CD4-positive, alpha-beta T cell treated with Interleukin-17A for 1 hour (primary cell): ENCODE measurements around the gene NFASC.

Experiments used
- DNase-seq: peaks from one replicate; pipeline ENCODE4 v3.0.0-alpha.2; 2020

NFASC gene

GRCh38 chr1:205016584-205016983 is 145.9 kb downstream of the NFASC start:
- no peak for DNase-seq

- no peak for DNase-seq
Observed at GRCh38 chr1:205017001-205017400, 146.3 kb downstream of the NFASC start.

GRCh38 chr1:205017766-205018165 is 147.1 kb downstream of the NFASC start:
- no peak for DNase-seq

- DNase-seq = no peak
Observed at GRCh38 chr1:205018381-205018780, 147.7 kb downstream of the NFASC start.

GRCh38 chr1:205020466-205020865 is 149.8 kb downstream of the NFASC start:
- DNase-seq = no peak

DNA sequence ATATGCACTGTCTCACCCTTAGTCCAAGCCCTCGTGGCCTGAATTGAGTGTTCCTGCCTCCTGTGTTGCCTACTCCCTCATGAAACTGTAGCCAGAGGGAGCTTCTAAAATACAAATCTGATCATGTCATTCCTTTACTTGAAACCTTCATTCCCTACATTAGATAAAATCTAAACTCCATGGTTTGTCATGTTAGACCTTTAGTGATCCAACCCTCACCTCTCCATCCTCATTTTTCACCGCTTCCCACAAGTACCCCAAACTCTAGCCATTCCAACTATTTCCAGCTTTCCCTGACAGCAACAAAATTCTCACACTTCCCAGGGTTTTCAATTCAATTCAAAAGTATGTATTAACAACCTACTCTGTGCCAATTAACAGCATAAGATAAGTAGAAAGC is 154.0 kb downstream of the NFASC start:
- DNase-seq = no peak

DNA sequence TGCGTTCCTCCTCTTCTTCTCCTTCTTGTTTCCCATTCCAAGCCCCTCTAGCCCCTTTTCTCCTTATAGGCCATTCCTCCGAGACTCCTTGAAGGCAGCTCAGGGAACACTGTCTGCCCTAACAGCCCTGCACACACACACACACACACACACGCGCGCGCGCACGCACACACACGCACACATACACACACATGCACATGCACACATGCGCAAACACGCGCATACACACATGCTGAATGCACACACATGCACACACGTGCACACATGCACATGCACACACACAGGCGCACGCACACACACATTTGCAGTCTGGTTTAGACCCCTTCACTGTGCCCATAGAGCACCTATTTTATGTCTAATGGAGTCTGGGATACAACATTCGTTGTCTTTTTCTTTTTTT is 154.6 kb downstream of the NFASC start:
- DNase-seq = no peak

- DNase-seq = no peak
Observed at GRCh38 chr1:205026181-205026580, 155.5 kb downstream of the NFASC start.

DNA sequence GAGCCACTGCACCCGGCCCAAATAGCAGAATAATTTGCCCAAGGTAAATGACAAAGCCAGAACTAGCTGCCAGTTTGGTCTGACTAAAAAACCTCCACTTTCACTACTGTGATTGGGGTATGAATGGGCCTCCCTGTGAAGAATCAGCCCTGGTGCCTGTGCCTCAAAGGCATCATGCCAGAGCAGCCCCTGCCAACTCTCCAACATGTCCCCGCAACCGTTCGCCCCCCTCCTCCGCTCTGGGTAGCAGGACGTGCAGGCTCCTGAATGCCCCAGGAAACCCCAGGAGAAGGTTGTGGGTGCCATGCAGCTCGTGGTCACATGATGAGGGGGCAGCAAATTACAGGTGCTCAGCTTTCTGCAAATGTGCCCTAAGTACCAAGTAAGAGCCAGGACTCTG is 157.7 kb downstream of the NFASC start:
- DNase-seq = no peak

DNA sequence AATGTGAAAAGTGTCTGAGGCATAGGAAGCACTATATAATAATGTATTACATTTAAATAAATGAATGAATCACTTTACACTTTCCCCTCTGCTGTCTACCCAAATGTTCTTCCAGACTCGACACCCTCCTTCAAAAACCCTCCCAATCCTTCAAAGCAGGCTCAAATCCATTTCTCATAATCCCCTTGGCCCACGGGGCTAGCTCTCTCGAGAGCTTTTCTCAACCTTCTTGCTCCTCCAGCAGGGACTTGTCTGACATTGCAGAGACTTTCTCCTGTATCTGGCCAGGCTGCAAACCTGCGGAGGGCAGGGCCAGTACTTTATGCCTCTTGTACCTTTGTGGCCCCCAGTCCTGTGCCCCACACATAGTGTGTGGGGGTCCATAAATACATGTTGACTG is 158.3 kb downstream of the NFASC start:
- no peak for DNase-seq

- DNase-seq = no peak
Observed at GRCh38 chr1:205030241-205030640, 159.6 kb downstream of the NFASC start.

DNA sequence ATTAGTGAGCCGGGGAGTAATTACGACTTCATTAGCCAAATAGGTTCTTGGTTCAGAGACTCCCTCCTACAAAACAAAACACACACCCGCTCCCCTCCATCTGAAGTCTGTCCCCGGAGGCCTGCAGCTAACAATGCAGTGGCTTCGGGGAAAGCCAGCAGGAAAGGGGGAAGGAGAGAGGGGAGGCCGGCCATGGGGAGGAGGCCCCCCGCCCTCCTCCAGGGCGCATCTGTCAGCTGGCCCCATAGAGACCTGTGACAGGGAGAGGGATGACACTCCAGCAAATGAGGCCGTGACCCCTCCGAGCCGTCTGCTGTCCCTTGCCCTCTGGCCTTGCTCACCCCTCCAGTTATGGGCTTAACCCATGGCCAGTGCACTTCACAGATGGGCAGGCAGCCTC is 160.2 kb downstream of the NFASC start:
- DNase-seq = no peak

- DNase-seq = no peak
Observed at GRCh38 chr1:205032508-205032907, 161.8 kb downstream of the NFASC start.

DNA sequence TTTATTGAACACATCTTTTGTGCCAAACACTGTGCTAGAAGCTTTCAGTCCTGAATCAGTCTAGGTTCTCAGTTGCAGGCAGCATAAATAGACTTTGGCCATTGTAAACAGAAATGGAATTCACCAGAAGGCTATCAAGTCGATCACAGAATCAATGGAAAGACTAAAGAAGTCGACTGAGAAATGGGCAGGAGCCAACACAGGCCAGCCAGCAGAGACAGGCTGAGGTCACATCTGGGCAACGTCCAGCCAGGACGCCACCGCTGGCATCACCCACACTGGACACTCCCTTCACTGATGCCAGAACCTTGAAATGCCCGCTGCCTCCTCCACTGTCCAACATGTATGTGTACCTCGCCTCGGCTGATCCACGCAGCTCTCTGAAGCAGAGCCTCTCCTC is 166.9 kb downstream of the NFASC start:
- DNase-seq = no peak

DNA sequence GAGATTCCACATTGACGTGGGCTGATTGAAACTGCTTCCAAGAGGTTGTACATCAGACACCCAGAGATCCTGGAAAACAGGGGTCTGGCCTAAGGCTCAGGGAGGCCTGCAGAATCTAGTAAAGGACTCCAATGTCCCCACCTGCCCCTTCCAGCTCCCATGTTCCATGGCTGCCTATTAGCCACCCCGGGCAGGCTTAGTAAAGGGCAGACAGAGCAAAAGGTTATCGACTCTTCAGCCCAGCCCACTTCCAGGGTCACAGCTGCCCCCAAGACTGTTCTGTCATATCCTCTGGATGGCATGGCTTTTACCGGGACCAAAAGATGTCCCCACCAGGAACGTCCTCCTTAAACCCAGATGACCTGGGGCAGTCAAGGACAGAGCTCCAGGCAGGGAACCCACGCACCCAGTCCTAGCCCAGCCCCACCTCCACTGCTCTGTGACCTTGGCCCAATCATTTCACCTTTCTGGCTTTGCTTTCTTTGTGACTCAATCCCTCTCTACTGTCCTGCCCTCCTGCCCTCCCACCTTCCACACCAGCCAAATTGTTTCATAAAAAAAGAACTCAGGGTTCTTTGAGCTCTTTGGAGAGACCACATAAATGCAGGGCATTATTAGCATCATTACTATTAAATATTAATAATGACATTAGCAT is 167.6 kb downstream of the NFASC start:
- DNase-seq = no peak

DNA sequence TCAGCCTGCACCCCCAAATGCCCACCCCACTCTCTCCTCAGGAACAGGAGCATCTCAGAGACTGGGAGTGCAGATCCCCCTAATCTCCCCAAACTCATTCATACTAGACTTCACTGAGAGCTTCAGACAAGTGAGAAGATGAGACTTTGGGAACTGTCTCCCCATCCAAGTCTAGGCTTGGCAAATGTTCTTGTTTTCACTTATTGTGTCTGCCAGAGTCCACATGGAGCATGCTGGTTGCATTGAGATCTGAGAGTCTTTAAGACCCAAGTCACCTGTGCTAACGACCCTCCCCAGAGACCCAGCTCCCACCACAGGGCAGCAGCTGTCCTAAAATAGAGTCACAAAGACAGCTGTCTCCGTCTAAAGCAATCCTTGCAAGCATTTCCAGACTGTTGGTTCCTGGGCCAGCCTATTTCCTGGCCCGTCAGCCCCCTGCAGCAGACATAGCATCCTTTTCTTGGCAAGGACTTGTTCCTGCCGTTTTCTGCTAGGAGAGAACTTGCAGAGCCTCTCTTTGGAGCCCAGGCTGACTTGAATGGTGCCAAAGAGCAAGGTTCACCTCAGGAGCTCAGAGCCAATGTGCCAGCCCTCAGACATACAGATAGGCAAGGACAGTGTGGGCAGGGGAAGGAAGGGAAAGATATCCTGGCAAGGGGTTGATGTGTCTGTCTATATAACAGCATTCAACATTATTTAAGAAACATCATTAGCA is 170.5 kb downstream of the NFASC start:
- DNase-seq = no peak

DNA sequence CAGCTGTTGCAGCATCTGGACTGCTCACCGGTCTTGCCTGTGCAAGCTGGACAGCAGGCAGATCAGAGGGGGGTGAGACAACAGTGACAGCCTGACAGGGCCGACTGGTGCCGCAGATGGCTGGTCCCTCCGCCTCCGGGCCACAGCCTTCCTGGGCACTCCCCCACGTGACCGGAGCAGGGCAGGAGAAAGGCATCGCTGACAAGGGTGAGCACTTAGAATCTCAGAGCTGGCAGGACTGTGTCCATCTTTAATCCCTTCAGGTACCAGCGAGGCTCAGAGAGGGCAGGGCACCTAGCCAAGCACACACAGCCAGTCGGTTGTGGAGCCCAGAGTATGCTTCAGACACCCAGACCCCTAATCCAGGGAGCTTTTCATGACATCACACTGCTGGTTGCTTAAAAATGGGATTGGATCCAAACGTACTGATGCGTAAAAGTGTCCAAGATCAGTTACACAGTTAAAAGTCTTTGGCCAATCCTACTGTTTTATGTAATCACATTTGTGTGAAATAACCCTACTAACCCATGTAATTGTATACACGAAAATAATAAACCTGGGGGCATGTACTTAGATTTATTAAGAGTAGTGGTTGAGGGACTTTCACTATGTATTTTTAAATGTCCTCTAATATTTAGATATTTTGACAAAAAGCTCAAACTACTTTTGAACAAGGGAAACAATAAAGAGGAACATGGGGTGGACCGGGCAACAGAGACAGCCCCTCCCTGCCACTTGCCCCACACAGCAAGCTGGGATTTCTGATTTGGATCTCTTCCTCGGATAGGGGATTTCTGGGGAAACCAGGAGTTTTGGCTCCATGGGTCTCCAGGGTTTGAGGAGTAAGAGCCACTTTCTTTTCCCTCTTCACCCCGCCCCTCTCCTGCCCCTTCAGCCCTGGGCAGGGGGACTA is 171.6 kb downstream of the NFASC start:
- DNase-seq = no peak

- DNase-seq = no peak
Observed at GRCh38 chr1:205042911-205043806, 172.5 kb downstream of the NFASC start, which contains the start of gene CNTN2. Gene CNTN2, plus strand, starts transcription at chr1:205043212. Its CDS starts 9,974 bp downstream, at chr1:205053186.

- DNase-seq = no peak
Observed at GRCh38 chr1:205043866-205044265, 173.2 kb downstream of the NFASC start.

DNA sequence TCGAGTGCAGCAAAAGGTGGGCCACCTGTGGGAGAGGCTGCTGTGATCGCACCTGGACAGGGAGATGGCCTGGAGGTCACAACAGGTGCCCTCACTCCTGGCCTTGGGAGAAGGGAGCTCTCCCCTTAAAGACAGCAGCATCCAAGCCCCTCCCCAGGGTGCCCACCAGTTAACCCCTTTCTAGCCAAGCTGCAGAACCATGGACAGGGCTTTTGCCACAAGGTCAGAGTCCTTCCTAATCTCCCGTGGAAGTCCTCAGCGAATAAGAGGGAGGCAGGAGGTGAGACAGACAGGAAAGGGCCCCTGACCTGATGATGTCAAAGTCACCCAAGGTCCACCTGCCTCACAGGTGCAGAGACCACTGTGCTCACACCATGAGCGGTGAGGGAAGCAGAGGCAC is 174.1 kb downstream of the NFASC start:
- no peak for DNase-seq

- no peak for DNase-seq
Observed at GRCh38 chr1:205045146-205045545, 174.5 kb downstream of the NFASC start.

DNA sequence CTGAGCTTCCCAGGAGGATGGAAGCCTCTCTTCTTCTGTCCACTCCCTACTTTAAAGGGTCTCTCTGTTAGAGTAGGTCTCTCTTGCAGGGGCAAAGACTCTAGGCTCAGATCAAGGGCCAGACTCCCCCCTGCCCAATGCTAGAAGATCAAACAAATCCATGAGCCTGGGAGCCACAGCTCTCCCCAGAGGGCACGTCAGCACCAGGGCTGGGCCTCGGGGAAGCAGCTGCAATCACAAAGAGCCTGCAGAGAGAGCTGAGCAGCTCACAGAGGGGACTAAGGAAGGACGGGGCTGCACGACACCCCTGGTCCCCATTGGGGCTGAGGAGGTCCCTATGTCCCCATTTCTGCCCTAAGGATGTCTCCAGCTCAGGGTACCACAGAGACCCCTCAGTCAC is 176.2 kb downstream of the NFASC start:
- DNase-seq = no peak
